CD1c-positive myeloid dendritic cell (primary cell): ENCODE data around the gene ZBTB46.

Experiments
- DNase-seq: peaks from one replicate; pipeline ENCODE4 v3.0.0-alpha.2; 2016; ENCODE audit errors: extremely low spot score

ZBTB46 gene

GRCh38 chr20:63696306-63696627, 134.8 kb downstream of the ZBTB46 start:
- peak; percentile 36 for DNase-seq

DNA sequence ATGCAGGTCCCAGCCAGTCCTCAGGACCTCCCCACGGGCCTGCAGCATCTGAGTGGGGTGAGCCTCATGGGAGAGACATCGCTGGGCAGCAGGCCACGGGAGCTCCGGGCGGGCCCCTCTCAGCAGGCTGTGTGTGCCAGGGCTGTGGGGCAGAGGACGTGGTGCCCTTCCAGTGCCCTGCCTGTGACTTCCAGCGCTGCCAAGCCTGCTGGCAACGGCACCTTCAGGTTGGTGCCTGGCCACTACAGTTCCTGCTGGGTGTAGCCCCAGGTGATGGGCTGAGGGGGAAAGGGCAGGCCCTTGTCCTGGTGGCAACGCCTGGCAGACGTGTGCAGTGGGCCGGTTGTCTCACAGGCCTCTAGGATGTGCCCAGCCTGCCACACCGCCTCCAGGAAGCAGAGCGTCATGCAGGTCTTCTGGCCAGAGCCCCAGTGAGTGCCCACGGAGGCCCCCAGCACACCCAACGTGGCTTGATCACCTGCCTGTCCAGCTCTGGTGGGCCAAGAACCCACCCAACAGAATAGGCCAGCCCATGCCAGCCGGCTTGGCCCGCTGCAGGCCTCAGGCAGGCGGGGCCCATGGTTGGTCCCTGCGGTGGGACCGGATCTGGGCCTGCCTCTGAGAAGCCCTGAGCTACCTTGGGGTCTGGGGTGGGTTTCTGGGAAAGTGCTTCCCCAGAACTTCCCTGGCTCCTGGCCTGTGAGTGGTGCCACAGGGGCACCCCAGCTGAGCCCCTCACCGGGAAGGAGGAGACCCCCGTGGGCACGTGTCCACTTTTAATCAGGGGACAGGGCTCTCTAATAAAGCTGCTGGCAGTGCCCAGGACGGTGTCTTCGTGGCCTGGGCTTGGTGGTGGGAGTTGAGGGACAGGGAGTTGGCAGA, 135.4 kb downstream of the ZBTB46 start:
- no peak for DNase-seq

DNA sequence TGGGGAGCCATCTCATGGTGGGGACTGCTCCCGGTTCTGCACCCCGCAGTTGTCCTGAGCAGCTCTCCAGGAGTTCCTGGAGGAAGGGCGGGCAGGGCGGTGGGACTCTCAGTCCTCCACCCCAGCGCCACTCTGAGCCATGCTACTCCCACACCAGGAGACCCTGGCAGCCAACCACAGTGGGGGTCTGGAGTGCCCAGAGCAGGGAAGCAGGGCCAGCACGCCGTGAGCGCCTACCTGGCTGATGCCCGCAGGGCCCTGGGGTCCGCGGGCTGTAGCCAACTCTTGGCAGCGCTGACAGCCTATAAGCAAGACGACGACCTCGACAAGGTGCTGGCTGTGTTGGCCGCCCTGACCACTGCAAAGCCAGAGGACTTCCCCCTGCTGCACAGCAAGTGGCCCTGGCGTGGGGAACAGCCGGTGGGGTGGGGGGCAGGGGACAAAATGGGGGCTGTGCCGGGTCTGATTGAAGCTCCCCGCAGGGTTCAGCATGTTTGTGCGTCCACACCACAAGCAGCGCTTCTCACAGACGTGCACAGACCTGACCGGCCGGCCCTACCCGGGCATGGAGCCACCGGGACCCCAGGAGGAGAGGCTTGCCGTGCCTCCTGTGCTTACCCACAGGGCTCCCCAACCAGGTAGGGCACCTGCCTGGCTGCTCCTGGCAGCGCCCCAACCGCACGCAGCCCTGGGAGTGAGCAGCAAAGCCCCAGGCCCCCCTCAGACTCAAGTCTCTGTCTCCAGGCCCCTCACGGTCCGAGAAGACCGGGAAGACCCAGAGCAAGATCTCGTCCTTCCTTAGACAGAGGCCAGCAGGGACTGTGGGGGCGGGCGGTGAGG, 136.3 kb downstream of the ZBTB46 start:
- no peak for DNase-seq

- no peak for DNase-seq
Measured at GRCh38 chr20:63693733-63694583, 137.1 kb downstream of the ZBTB46 start.
